Thyroid gland (tissue), 4 donors: ENCODE measurements around the gene PPP1R12A. TPM values are rescaled to one million over a fixed set of nuclear protein-coding genes. Genes with fewer than 3 reads are reported as not detected.

Experiments
- DNase-seq, 2 donors: peaks; one replicate each; pipeline ENCODE4 v3.0.0-alpha.2; 2019
- H3K27ac ChIP-seq, 3 donors: fragments of 200-600 bp; sonication (generic); 1 replicate in 2 of 3; 2 replicates in 1 of 3; pipeline ENCODE4 v1.5.1; 2016 to 2019; ENCODE audit warnings: mild to moderate bottlenecking in 1 of 3, moderate library complexity in 1 of 3
- H3K27me3 ChIP-seq: fragments of 200-600 bp; sonication (generic); one replicate; pipeline ENCODE4 v1.5.1; 2019
- H3K36me3 ChIP-seq, 2 donors: fragments of 200-600 bp; sonication (generic); one replicate each; pipeline ENCODE4 v1.5.1; 2016 to 2019
- H3K4me1 ChIP-seq, 2 donors: fragments of 200-600 bp; sonication (generic); one replicate each; pipeline ENCODE4 v1.5.1; 2017 to 2019
- H3K4me3 ChIP-seq, 3 donors: fragments of 200-600 bp; sonication (generic); replicated peaks in 1 of 3; 1 replicate in 2 of 3; 2 replicates in 1 of 3; pipeline ENCODE4 v1.5.1; 2016; ENCODE audit warnings: mild to moderate bottlenecking in 1 of 3
- H3K9me3 ChIP-seq: fragments of 200-600 bp; sonication (generic); one replicate; pipeline ENCODE4 v1.5.1; 2017
- CTCF ChIP-seq, 6 experiments: fragments of 200-600 bp in 3 of 6; fragments of 450-650 bp in 3 of 6; sonication (generic) in 3 of 6; IDR thresholded peaks; one replicate each; pipeline ENCODE4 v1.5.1; 2016 to 2019; ENCODE audit warnings: antibody characterized with exemption in 6 of 6, mild to moderate bottlenecking in 2 of 6, inconsistent platforms in 1 of 6, moderate library complexity in 1 of 6
- POLR2A ChIP-seq, 2 donors: fragments of 450-650 bp; IDR thresholded peaks; one replicate each; pipeline ENCODE4 v1.6.1; 2017; ENCODE audit warnings: antibody characterized with exemption in 2 of 2, mild to moderate bottlenecking in 2 of 2, moderate library complexity in 1 of 2
- WGBS, 2 donors: methylation state at CpG; one replicate each; pipeline ENCODE4 v1.1.5; 2017; 5-methylcytosine and 5-hydroxymethylcytosine counted together
- intact Hi-C: fragments of 100-400 bp; cut with DNase I; formaldehyde crosslinking; loops from one replicate; pipeline ENCODE4 v1.15.1; 2023
- total RNA-seq, 4 donors: library from RNA; depleted of rRNA; stranded (reverse); fragments of >200 nt; gene quantifications; one replicate each; pipeline ENCODE4 v1.2.3, GENCODE V29; 2016

PPP1R12A gene
- total RNA-seq, 4 donors from 2014 or later = 90.0 to 128 (median 100) TPM

- intact Hi-C loops = no loop called here
- DNase-seq = no peak
- TF ChIP-seq CTCF (IDR thresholded peaks at IDR 0.05) (no peak), POLR2A (IDR thresholded peaks at IDR 0.05) (no peak)
- Histone ChIP-seq H3K36me3 (no peaks in the 10 kb centered on the region), H3K27me3 (no peaks in the 10 kb centered on the region), H3K4me1 (peaks cover 20 to 21% of the 10 kb centered on the region in 2 donors), H3K27ac (peak overlapping the region in 2 of 3 donors; percentile 96 to 98), H3K9me3 (no peaks in the 10 kb centered on the region), H3K4me3 (no peak overlapping the region)
- 9 to 17% methylated on average over 1 of the region's 1 CpG for WGBS, 2 donors
These were observed 1.8 kb upstream of the PPP1R12A start for GRCh38 chr12:79936670-79937069.

GRCh38 chr12:79935624-79936345 lies 888 bp upstream of the PPP1R12A start:
- WGBS, 2 donors = 12 to 15% methylated on average over 10 of the region's 10 CpGs
- peak; percentile 56 to 58 for DNase-seq
- peak overlapping the region; percentile 19 to 96 (median 81) for H3K4me3 ChIP-seq
- H3K4me1 ChIP-seq = peaks cover 20 to 28% of the 10 kb centered on the region in 2 donors
- H3K27ac ChIP-seq = peak overlapping the region; percentile 76 to 98 (median 96)
- no peaks in the 10 kb centered on the region for H3K27me3 ChIP-seq
- TF ChIP-seq POLR2A (IDR thresholded peaks at IDR 0.05) = no peak
- TF ChIP-seq CTCF (IDR thresholded peaks at IDR 0.05) = no peak
- H3K36me3 ChIP-seq = no peaks in the 10 kb centered on the region
- no peaks in the 10 kb centered on the region for H3K9me3 ChIP-seq
- intact Hi-C loops = no loop called here

GRCh38 chr12:79934281-79935020 lies 446 bp downstream of the PPP1R12A start:
- no peaks in the 10 kb centered on the region for H3K27me3 ChIP-seq
- H3K9me3 ChIP-seq = no peaks in the 10 kb centered on the region
- H3K27ac ChIP-seq = peak overlapping the region; percentile 76 to 98 (median 96)
- intact Hi-C loops = no loop called here
- peak; percentile 60 to 63 for DNase-seq
- 0 to 1% methylated on average over 17 to 44 of the region's 53 CpGs for WGBS, 2 donors
- H3K4me1 ChIP-seq = peaks cover 20 to 28% of the 10 kb centered on the region in 2 donors
- peak overlapping the region; percentile 81 to 96 (median 85) for H3K4me3 ChIP-seq
- no peak for TF ChIP-seq CTCF (IDR thresholded peaks at IDR 0.05)
- TF ChIP-seq POLR2A (IDR thresholded peaks at IDR 0.05) = no peak
- no peaks in the 10 kb centered on the region for H3K36me3 ChIP-seq

- H3K27me3 ChIP-seq = no peaks in the 10 kb centered on the region
- peaks cover 20 to 30% of the 10 kb centered on the region in 2 donors for H3K4me1 ChIP-seq
- TF ChIP-seq POLR2A (IDR thresholded peaks at IDR 0.05) = no peak
- TF ChIP-seq CTCF (IDR thresholded peaks at IDR 0.05) = no peak
- peak; percentile 39 to 41 for DNase-seq
- H3K27ac ChIP-seq = peak overlapping the region; percentile 76 to 98 (median 96)
- 0 to 1% methylated on average over 15 of the region's 15 CpGs for WGBS, 2 donors
- H3K36me3 ChIP-seq = no peaks in the 10 kb centered on the region
- peak overlapping the region; percentile 81 to 96 (median 85) for H3K4me3 ChIP-seq
- no peaks in the 10 kb centered on the region for H3K9me3 ChIP-seq
- intact Hi-C loops = no loop called here
These were observed 1.2 kb downstream of the PPP1R12A start for GRCh38 chr12:79933532-79934264.
